GM10266 (cell line): Measurements from ENCODE around the gene BCAP31.
"Not testable (repeated sequence)": the region's sequence is repeated elsewhere in the genome, so short reads cannot be mapped to it uniquely, and the experiment has no call there.

Source experiments
- DNase-seq: peaks from one replicate; pipeline ENCODE4 v3.0.0; 2012; ENCODE audit errors: extremely low spot score
- CTCF ChIP-seq: IDR thresholded peaks from 2 replicates; pipeline ENCODE4 v1.5.1; 2012; ENCODE audit warnings: mild to moderate bottlenecking, low read depth; ENCODE audit not compliant: control insufficient read depth, insufficient read depth; ENCODE audit errors: missing control alignments

Gene BCAP31

GRCh38 chrX:153734871-153735270 is 10.7 kb upstream of the BCAP31 start:
- TF ChIP-seq CTCF, result no peak
- DNase-seq, result no peak

DNA sequence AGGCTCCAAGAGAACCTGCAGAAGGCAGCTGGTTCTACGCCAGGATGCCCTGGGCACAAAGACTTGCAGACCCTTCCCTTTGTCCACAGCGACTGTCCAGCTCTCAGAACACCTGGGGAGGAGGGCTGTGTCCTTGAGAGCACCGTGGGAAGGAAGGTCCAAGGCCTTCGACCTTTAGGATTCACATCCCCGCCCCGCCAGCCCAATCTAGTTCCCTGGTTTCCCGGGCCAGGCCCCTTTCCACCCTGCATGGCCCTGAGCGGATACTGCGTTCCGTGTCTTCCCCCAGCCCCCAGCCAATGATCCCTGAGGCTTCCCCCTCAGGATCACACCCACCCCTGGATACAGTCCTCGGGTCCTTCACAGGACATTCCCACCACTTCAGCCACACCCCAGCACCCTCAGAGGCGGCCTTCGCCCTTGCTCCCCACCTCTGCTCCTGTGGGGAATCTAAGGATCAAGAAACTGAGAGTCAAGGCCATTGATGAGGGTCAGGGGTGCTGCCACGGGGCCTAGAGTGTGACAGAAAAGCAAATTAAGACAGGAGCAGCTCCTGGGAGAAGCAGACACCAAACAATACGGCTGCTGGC is 9.6 kb upstream of the BCAP31 start:
- TF ChIP-seq CTCF, result no peak
- DNase-seq, result no peak

GRCh38 chrX:153732401-153732800 is 8.2 kb upstream of the BCAP31 start:
- DNase-seq, result no peak

GRCh38 chrX:153731845-153732215 is 7.6 kb upstream of the BCAP31 start:
- no peak for DNase-seq
- TF ChIP-seq CTCF, result no peak

More at GRCh38 chrX:153732401-153732800, 8.2 kb upstream of the BCAP31 start:
- TF ChIP-seq CTCF, result no peak

DNA sequence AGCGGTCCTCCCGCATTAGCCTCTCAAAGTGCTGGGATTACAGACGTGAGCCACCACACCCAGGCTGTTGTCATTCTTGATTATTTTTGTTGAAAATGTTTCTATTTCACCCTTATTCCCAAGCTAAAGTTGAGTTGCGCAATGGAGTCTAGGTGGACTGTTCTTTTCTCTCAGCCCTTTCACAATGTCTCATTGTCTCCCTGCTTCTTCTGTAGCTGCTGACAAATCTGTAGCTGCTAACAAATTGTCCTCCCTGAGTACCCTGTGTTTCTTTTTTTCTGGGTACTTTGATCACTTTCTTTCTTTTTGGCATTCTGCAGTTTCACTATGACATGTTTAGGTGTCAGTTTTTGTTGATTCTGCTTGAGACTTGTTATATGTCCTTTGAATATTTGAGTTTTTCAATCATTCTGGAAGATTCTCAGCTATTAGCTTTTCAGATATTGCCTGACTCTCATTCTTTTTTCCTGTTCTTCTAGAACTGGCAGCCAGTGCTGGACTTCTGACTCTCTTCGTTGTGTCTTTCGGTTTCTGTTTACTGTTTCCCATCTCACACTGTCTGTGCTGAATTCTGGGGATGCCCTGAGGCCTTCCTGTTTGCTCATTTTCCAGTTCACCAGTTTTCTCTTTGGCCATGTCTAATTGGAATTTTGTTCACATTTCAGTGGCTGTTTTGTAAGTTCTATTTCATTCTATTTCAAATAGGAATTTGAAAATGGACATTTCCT is 7.1 kb upstream of the BCAP31 start:
- DNase-seq, result no peak
- TF ChIP-seq CTCF, result no peak

DNA sequence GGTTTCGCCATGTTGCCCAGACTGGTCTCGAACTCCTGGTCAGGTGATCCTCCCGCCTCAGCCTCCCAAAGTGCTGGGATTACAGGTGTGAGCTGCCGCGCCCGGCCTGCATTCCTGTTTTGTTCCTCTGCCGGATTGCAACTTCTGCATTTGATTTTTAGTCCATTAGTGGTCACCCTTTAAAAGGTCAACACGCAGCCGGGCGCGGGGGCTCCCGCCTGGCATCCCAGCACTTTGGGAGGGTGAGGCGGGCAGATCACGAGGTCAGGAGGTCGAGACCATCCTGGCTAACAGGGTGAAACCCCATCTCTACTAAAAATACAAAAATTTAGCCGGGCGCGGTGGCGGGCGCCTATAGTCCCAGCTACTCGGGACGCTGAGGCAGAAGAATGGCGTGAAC is 5.9 kb upstream of the BCAP31 start:
- DNase-seq, result not testable (repeated sequence)

DNA sequence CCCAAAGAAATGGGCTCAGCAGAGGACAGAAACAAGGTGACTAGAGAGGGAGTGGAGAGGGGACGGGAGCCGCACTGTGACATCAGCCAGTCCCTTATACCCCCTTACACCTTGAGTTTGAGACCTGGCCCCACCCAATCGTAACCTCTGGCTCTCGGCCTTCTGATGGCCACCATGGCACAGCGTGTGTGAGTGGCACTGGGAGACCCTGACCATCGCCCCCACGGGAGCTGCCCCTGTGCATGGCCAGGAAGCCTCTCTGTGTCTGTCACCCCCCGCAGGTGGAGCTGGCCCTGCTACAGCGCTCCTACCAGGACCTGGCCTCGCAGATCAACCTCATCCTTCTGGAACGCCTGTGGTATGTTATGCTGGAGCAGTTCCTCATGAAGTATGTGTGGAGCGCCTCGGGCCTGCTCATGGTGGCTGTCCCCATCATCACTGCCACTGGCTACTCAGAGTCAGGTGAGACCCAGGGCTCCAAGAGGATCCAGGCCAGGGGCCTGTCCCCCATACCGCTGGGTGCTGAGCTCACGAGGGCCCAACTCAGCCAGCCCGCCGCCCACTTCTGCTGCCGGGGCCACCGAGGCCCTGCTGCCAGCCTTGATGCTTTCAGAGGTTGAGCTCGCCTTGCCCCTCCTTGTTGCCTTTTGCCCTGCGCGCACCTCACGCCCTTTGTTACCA is 4.9 kb upstream of the BCAP31 start:
- DNase-seq, result no peak
- TF ChIP-seq CTCF, result no peak

GRCh38 chrX:153728095-153728494 is 3.9 kb upstream of the BCAP31 start:
- TF ChIP-seq CTCF, result no peak
- DNase-seq, result no peak
